ENCODE measurements around the gene TTC3.

GRCh38 chr21:37079211-37079824 lies 6.3 kb downstream of the TTC3 start:
- TF ChIP-seq EZH2phosphoT487 (IDR thresholded peaks at IDR 0.05; ENCODE audit: borderline replicate concordance), result no peak
- peak; percentile 44 for TF ChIP-seq CTCF (conservative IDR thresholded peaks at IDR 0.05; ENCODE audit: low read length)
